GM19043 (cell line): ENCODE measurements around the gene SNRNP25.
"Not testable (repeated sequence)": the region's sequence is repeated elsewhere in the genome, so short reads cannot be mapped to it uniquely, and the experiment has no call there.

Experiments used
- ATAC-seq: cut with Tn5 transposase; IDR thresholded peaks from one replicate; pipeline ENCODE4 v1.9.1; 2021; ENCODE audit warnings: low read depth; ENCODE audit not compliant: unreplicated experiment

SNRNP25 gene

DNA sequence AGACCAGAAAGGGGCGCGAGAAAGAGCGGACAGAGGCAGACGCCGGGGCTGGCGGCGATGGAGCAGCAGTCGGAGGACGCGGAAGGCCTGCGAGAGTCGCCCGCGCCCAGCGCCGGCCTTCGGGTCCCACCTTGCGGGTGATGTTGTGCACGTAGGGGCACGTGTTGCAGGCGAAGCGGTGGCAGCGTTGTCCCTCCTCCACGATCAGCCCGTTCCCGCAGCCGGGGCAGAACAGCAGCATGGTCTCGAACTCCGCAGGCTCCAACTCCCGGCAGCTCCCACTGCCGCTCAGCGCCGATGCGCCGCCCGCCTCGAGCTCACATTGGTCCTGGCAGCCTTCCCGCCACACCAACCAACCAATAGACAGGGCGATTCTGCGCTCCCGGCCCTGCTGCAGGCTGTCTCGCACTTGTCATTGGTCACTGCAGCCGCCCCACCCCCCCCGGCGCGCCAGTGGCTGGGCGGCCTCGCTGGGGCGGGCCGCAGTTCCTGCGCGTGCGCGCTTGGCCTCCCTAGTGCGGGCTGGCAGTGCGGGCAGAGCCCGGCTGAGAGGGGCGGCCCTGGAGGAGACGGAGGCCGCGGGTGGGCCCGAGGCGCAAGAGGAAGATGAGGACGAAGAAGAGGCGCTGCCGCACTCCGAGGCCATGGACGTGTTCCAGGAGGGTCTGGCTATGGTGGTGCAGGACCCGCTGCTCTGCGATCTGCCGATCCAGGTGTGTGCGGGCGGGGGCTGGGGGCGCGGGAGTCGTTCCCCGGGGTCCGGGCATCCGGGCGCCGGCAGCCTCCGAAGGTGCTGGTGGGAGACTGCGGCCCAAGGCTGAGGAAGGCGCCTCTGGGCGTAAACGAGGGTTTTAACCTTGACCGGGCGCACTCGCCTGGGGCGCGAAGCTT, at the start of gene SNRNP25, which contains the start of gene POLR3K:
SNRNP25 (plus strand) TSS at position 483 of the 891 bp plus-strand sequence; CDS start at position 672, 189 bp downstream.
POLR3K (minus strand) TSS at position 263 of the 891 bp plus-strand sequence; CDS start at position 241, 22 bp downstream.
- ATAC-seq = peak; percentile 93

DNA sequence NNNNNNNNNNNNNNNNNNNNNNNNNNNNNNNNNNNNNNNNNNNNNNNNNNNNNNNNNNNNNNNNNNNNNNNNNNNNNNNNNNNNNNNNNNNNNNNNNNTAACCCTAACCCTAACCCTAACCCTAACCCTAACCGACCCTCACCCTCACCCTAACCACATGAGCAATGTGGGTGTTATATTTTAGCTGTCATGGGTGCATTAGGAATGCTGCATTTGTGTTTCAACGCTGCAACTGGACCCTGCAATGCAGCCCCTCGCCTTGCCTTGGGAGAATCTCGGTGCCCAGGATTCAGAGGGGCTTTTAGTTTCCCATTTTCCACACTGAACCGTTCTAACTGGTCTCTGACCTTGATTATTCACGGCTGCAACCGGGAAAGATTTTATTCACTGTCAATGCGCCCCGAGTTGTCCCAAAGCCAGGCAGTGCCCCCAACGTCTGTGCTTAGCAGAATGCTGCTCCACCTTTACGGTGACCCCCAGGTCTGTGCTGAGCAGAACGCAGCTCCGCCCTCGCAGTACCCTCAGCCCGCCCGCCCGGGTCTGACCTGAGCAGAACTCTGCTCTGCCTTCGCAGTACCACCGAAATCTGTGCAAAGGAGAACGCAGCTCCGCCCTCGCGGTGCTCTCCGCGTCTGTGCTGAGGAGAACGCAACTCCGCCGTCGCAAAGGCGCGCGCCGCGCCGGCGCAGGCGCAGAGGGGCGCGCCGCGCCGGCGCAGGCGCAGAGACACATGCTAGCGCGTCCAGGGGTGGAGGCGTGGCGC, 43.5 kb upstream of the SNRNP25 start:
- no peak for ATAC-seq

DNA sequence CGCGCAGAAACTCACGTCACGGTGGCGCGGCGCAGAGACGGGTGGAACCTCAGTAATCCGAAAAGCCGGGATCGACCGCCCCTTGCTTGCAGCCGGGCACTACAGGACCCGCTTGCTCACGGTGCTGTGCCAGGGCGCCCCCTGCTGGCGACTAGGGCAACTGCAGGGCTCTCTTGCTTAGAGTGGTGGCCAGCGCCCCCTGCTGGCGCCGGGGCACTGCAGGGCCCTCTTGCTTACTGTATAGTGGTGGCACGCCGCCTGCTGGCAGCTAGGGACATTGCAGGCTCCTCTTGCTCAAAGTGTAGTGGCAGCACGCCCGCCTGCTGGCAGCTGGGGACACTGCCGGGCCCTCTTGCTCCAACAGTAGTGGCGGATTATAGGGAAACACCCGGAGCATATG, 42.9 kb upstream of the SNRNP25 start:
- ATAC-seq = not testable (repeated sequence)

DNA sequence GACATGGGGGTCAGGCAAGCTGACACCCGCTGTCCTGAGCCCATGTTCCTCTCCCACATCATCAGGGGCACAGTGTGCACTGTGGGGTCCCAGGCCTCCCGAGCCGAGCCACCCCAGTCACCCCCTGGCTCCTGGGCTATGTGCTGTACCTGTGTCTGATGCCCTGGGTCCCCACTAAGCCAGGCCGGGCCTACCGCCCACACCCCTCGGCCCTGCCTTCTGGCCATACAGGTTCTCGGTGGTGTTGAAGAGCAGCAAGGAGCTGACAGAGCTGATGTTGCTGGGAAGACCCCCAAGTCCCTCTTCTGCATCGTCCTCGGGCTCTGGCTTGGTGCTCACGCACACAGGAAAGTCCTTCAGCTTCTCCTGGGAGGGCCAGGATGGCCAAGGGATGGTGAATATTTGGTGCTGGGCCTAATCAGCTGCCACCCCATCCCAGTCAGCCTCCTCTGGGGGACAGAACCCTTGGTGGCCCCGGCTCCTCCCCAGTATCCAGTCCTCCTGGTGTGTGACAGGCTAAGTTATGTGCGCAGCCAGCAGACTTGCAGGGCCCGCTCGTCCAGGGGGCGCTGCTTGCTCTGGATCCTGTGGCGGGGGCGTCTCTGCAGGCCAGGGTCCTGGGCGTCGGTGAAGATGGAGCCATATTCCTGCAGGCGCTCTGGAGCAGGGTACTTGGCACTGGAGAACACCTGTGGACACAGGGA, 36.4 kb upstream of the SNRNP25 start:
- ATAC-seq = not testable (repeated sequence)

DNA sequence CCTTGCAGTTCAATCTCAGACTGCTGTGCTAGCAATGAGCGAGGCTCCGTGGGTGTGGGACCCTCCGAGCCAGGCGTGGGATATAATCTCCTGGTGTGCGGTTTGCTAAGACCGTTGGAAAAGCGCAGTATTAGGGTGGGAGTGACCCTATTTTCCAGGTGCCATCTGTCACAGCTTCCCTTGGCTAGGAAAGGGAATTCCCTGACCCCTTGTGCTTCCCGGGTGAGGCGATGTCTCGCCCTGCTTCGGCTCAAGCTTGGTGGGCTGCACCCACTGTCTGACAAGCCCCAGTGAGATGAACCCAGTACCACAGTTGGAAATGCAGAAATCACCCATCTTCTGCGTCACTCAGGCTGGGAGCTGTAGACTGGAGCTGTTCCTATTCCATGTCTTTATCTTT, 32.7 kb upstream of the SNRNP25 start:
- not testable (repeated sequence) for ATAC-seq

DNA sequence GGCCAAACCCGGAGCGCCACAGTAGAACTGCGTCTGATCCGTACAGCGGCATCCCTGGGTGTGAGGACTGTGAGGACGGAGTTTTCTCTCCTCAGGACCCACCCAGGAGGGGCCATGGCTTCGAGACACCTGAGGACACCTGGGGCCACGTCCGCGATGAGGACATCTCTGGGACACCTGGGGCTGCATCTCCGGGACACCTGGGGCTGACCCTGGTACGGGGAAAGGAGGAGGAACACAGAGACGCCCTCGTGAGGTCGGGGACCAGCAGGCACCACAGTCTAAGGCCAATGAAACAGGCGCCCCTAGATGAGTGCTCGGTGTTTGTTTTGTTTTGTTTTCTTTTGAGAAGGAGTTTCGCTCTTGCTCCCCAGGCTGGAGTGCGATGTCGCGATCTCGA, 29.5 kb upstream of the SNRNP25 start:
- not testable (repeated sequence) for ATAC-seq

DNA sequence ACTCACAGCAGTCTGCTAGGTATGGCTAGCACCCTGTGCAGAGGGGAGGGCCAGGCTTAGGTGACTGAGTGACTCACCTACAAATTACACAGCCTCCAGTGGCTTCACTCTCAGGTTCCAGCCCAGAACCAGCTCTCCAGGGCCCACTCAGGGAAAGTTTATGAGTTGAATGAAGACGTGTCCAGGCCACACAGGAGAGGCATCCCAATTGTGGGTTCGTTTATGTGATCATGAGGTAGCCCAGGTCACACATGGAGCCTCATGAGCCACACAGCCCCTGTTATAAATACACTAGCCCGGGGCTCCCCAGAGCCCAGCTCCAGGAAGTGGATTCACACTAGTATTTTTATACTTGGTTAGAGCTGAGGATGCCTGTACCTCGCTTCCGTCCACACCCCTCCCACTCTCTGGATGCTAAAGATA, 27.7 kb upstream of the SNRNP25 start:
- peak; percentile 74 for ATAC-seq

DNA sequence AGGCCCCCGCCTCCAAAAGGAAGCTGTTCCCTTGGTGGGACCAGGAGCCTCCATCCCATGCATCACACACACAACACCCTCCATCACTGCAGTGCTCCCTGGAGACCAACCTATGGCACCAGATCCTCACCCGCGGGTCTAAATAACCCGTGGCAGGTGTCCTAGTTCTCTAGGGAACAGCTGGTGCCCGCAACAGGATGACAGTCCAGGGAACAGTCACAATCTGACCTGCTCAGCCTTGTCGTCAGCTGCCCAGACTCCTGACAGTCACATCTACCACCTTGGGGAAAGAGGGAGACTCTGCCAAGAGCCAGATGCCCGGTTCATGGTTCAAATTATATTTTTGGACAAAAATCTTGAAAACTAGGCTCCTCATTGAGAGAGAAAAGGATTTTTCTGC, 23.0 kb upstream of the SNRNP25 start:
- not testable (repeated sequence) for ATAC-seq

DNA sequence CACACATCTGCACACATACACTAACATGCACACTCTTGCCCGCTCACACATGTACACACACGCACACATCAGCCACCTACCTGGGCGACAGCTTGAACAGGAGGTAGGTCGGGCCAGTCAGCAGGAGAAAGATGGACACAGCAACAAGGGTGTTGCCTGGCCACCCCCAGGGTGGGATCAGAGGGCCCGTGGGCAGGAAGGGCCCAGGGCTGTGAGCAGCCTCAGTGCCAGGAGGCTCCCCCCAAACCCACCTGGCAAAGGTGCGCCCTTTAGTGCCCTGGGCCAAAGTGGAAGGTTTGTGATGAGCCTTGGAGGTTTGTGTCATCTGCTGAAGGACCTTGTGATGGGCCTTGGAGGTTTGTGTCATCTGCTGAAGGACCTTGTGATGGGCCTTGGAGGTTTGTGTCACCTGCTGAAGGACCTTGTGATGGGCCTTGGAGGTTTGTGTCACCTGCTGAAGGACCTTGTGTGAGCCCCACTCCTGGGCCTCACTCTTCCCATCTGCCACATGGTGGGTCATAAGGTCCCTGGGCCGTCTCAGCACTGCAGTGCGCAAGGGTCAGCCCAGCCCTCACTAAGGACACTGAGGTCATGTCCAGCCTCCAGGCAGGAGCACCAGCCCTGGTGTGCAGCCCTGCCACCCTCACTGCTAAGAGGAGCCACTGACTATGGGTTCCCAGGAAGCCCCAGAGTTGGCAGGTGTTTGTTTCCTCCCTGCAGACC, 20.3 kb upstream of the SNRNP25 start:
- ATAC-seq = not testable (repeated sequence)

DNA sequence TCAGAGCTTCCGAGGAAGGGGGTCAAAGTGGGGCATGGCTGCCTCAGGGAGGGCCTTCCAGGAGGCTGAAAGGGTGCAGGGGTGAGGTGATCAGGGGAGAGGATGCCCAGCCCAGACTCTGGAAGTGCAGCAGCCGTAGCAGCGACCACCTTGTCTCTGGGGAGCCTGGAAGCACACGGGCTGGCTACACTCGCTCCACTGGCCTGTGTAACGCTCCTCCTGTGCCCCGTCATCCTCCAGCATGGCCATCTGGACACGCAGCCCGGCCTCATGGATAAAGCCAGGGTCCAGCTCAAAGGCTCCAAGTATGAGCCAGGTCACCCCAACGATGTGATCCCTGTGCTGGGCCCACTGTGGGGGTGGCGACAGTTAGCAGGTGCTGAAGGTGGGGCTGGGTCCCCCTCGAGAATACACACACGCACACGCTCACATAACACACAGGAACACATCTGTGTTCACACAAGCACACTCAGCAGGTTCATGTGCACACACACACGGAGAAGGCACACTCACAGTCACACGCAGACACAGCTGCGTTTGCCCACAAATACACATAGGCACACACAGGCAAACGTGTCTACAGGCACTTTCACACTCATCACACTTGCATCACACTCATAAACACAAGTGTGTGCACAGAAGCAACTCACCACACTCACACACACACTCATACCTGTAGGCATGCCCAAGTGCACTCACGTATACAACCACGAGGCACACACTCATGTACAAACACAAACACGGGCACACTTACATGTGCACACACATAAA, 19.6 kb upstream of the SNRNP25 start:
- ATAC-seq = no peak

DNA sequence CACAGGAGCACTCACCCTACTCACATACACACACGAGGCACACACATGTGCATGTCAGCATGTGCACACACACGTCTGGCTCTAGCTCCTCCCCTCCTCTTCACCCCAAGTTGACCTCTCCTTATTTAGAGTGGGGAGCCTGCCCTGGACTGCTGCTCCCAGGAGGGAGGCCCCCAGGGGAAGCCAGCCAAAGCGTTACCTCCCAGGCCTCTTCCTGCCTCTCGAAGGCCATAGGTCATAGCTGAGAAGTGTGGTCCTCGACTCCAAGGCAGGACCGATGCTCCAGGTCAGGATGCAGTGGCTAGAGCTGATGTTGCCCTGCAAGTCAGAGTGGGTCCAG, 19.0 kb upstream of the SNRNP25 start:
- ATAC-seq = no peak

DNA sequence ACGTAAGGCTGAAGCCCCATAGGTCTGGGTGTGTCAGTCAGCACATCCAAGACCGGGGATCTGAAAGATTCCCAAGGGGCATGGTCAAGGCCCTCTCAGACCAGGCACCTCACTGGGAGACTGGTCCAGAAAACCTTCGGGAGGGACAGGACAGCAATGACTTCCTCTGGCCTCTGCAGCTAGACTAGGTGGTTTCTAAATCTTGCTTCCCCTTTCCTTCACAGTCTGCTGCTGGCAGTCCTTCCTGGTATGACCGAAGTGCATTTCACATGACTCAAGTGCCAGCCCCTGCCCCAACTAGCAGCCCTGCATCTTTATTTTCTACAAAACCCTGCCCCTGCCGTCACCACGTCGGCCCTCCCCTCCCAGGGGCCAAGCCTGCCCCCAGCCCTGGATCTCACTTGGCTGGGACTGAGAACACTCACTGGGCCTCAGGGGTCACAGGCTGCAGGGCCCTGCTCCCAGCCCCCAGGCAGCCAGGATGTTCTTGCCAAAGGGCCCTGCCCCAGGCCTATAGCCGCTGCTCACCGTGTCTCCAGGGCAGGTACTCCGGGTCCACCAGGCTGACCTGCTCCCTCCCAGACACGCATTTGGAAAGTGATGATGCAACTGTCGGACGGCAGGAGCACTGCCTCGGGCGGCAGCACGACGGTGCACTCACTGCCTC, 18.5 kb upstream of the SNRNP25 start:
- no peak for ATAC-seq

DNA sequence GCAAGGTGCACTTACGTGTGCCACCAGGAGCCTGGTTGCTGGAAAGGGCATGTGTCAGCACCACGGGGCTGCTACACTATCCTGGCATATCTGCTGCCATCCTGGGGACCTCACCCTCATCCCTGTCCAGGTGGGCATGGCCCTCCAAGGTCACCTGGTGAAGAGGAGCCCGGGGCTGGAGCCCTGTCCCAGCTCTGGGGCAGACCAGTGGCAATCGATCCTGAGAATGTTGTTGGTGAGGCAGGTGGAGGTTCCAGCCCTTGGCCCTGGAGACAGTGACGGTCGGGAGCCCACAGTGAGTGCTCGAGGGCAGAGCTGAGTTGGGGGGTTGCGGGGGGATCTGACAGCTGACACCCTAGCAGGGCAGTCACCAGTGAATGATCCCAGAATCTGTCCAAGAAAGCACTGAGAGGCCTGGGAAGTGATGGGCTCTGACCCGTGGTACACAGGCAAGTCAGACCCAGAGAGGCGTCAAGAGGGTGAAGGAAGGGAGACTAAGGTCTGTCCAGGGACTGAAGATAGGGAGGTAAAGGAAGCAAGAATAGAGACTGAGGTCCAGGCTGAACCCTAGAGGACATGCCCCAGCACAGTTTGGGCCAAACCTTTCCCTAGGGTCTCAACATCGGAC, 17.8 kb upstream of the SNRNP25 start:
- ATAC-seq = no peak

DNA sequence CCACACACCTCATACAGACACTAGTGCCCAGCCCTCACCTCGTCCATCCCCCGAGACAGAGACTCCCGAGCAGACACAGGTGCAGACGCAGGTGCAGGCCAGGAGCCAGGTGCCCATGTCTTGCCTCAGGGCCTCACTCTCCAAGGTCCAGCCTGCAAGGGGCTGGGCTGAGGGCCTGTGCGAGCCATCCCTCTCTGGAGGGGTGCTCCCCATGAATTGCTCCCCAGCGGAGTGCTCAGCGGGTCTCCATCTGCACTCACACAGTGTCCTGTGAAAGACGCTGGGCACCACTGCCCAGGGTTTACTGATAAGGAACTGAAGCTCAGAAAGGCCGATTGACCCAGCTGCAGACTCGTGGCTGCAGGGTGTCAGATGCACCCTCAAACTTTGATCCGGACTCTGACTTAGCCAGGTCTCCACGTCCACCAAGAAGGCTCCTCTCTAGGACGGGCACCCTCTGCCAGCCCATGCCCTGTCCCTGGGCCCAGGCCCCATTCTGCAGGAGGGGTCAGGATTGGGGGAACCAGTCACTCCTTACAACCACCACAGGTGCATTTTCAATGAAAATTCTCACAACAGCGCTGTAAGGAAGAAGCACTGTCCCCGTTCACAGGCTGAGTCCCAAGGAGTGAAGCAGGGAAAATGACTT, 17.2 kb upstream of the SNRNP25 start:
- ATAC-seq = no peak

DNA sequence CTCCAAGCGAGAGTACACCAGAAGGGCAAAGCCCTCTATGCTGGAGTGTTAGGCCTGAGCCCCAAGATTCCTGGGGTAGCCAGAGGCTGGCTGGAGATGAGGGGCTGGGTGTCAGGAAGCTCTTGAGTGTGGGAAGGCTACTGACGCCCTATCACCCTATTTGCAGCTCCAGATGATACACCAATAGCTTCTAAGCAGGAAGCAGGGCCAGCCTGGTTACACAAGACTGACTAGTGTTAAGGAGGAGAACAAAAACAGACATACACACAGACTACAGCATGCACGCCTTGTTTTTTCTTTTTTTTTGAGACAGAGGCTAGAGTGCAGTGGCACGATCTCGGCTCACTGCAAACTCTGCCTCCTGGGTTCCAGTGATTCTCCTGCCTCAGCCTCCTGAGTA, 16.1 kb upstream of the SNRNP25 start:
- no peak for ATAC-seq

DNA sequence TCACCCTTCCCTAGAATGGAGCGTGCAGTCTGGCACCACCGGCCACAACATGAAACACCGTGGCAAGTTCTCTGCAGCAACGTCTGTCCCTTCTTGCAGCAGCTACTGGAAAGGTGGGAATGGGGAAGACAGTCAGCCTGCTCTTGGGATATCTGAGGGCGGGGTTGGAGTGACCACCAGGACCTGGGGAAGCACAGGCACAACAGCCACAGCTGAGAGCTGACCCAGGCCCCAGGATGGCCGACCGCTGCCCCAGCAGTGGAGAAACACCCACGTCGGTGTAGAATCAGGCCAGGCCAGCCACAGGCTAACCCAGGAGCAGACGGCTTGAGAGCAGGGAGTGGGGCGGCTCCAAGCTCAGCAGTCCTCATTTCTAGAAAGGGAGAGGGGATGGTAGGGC, 15.4 kb upstream of the SNRNP25 start:
- not testable (repeated sequence) for ATAC-seq

DNA sequence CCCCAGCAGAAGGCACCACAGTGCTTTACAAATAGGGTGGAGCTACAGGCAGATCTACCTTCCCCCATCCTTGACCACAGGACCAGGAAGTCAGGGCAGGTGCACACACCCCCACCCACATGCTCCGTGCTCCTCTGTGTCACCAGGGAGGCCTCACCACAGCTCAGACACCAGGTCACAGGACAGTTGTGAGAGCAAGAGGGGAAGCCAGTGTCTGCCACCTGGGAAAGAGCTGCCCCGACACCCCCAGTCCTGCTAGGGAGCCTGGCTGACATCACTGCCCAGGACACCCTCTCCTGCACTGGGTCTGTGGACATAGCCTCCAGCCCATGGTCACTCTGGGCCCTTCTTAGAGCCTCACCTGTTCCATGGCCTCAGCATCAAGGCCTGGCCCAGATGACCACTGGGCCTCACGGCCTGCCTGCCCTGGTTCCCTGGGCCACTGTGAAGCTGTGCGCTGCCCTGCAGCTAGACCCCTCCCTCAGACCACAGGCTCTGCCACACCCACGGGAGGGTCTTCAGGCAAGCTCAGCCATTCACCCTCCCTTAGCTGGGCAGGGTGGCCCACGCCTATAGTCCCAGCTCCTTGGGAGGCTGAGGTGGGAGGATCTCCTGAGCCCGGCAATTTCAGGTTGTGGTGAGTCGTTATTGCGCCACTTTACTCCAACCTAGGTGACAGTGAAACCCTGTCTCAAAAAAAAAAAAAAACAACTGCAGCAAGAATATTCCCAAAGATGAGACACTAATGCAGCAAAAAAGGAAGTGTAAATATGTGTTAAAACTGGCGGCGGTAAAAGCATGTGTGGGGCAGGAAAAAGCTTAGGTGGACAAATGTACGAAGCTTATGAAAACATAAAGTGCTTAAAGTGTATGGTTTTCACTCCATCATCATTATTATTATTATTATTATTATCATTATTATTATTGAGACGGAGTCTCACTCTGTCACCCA, 14.4 kb upstream of the SNRNP25 start:
- ATAC-seq = peak; percentile 68
